HG03103 (cell line): Measurements from ENCODE around the gene UBFD1.
"Not testable (repeated sequence)": the region's sequence is repeated elsewhere in the genome, so short reads cannot be mapped to it uniquely, and the experiment has no call there.

ENCODE experiments used
- ATAC-seq: cut with Tn5 transposase; IDR thresholded peaks from one replicate; pipeline ENCODE4 v1.9.1; 2021; ENCODE audit warnings: low read depth; ENCODE audit not compliant: unreplicated experiment

The UBFD1 gene

GRCh38 chr16:23595951-23596720 lies 38.6 kb downstream of the UBFD1 start, which contains the start of gene NDUFAB1:
Gene NDUFAB1, minus strand, starts transcription at chr16:23596316. Its CDS starts 26 bp downstream, at chr16:23596290.
- ATAC-seq, result peak; percentile 84

DNA sequence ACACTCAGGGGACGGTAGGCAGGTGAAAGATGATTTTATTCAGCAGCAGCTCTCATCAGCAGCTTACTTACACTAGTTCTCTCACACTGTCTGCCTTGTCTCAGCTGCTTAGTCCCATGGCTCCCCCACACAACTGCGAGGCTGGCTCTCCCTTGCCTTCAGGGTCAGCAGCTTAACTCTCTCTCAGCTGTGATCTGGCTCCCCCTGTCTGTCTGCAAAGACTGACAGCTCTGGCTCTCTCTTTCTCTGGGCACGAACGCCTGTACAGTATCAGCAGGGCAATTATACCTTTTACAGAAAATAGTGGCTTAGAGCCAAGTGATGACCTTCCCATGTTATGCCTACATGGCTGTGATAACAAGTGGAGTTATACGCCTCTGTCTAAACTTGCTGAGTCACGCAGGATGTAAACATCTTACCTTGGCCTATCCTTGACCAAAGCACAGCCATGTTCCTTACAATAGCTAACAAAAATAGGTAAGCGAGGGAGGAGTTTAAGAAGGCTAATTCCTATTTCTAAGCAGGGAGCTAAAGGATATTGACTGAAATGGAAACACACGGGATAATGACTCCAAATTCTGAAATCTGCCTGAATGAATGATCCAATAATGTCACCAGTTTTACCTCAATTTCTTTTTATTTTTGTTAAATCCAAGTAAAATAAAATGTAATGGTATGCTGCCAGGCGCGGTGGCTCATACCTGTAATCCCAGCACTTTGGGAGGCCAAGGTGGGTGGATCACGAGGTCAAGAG lies 39.7 kb downstream of the UBFD1 start:
- ATAC-seq, result no peak

- no peak for ATAC-seq
These were observed 50.2 kb downstream of the UBFD1 start for GRCh38 chr16:23607726-23608125.

DNA sequence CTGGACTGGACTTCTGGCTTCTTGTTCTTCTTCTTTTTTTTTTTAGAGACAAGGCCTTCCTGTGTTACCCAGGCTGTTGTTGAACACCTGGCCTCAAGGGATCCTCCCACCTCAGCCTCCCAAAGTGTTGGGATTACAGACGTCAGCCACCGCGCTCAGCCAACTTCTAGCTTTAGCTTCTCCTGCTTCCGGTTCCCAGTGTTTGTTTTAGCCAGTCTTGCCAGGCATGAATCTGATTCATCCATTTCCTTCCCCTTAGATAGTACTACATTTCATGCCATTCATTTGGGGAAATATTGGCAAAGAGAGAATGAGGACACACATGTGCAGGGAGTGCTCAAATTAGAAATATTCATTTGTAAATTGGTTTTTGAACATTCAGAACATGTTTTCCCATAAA lies 50.7 kb downstream of the UBFD1 start:
- ATAC-seq, result no peak

GRCh38 chr16:23609929-23610328 lies 52.4 kb downstream of the UBFD1 start:
- no peak for ATAC-seq

DNA sequence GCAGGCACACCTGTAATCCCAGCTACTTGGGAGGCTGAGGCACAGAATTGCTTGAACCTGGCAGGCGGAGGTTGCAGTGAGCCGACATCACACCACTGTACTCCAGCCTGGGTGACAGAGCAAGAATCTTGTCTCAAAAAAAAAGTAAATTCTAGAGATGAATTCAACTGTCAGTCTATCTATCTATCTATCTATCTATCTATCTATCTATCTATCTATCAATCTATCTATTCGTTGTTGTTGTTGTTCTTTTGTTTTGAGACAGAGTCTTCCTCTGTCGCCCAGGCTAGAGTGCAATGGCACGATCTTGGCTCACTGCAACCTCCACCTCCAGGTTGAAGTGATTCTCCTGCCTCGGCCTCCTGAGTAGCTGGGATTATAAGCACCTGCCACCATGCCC lies 53.4 kb downstream of the UBFD1 start:
- not testable (repeated sequence) for ATAC-seq

GRCh38 chr16:23611936-23612335 lies 54.4 kb downstream of the UBFD1 start:
- ATAC-seq, result no peak

DNA sequence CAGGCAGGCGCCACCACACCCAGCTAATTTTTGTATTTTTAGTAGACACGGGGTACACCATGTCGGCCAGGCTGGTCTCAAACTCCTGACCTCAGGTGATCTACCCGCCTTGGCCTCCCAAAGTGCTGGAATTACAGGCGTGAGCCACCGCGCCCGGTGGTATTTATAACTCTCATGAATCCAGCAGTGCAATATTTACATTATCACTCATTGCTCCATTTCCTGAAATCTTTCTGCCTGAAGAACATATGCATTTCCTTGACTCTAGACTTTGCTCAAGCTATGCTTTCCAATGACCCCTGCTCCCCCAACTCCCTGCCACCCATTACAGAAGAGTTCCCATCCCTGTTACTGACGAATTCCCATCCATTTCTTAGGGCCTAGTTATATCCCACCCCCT lies 58.3 kb downstream of the UBFD1 start:
- no peak for ATAC-seq
